Epithelial cell of esophagus (primary cell): ENCODE data around the gene NR1D2.
"Not testable (repeated sequence)": the region's sequence is repeated elsewhere in the genome, so short reads cannot be mapped to it uniquely, and the experiment has no call there.

Experiments used
- DNase-seq: peaks from one replicate; pipeline ENCODE4 v3.0.0; 2010; ENCODE audit warnings: low read depth
- H3K4me3 ChIP-seq: 2 replicates; pipeline ENCODE4 v1.5.1; 2011; ENCODE audit warnings: mild to moderate bottlenecking, low read length, control low read depth
- CTCF ChIP-seq: IDR thresholded peaks from 2 replicates; pipeline ENCODE4 v1.5.1; 2011; ENCODE audit warnings: low read depth, mild to moderate bottlenecking, low read length, control low read depth, inconsistent platforms; ENCODE audit not compliant: insufficient read depth; ENCODE audit errors: missing control alignments

NR1D2 gene

GRCh38 chr3:23944861-23945662 lies at the start of gene NR1D2:
NR1D2 (plus strand) TSS chr3:23945286; CDS start chr3:23945579, 293 bp downstream.
- H3K4me3 ChIP-seq: peak within 1 kb of the TSS; percentile 64
- peak; percentile 89 for DNase-seq
- no peak for TF ChIP-seq CTCF

GRCh38 chr3:23900744-23901143 lies 44.3 kb upstream of the NR1D2 start:
- H3K4me3 ChIP-seq: no peak overlapping the region
- peak; percentile 45 for DNase-seq
- TF ChIP-seq CTCF: no peak

DNA sequence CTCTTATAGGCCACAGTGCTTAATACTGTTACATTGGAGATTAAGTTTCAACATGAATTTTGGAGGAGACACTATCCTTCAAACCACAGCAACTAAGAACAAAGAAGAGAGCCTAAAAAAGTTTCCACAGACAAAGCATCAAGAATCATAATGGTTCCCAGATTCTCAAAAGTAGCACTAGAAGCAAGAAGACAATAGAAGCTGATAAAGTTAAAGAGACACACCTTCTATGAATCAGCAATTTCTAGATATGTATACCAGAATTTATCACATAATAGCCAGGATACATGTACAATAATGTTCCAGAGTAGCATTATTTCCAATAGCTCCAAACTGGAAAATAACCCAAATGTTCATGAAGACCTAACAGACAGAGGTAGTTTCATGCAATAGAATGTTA lies 40.5 kb upstream of the NR1D2 start:
- no peak overlapping the region for H3K4me3 ChIP-seq
- no peak for TF ChIP-seq CTCF
- no peak for DNase-seq

GRCh38 chr3:23909341-23909740 lies 35.7 kb upstream of the NR1D2 start:
- DNase-seq: no peak
- no peak for TF ChIP-seq CTCF
- no peak overlapping the region for H3K4me3 ChIP-seq

GRCh38 chr3:23911397-23911796 lies 33.7 kb upstream of the NR1D2 start:
- TF ChIP-seq CTCF: no peak
- no peak overlapping the region for H3K4me3 ChIP-seq
- DNase-seq: no peak

DNA sequence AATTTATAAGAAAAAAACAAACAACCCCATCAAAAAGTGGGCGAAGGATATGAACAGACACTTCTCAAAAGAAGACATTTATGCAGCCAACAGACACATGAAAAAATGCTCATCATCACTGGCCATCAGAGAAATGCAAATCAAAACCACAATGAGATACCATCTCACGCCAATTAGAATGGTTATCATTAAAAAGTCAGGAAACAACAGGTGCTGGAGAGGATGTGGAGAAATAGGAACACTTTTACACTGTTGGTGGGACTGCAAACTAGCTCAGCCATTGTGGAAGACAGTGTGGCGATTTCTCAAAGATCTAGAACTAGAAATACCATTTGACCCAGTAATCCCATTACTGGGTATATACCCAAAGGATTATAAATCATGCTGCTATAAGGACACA lies 32.8 kb upstream of the NR1D2 start:
- DNase-seq, H3K4me3 ChIP-seq: not testable (repeated sequence)

GRCh38 chr3:23913182-23913581 lies 31.9 kb upstream of the NR1D2 start:
- no peak for TF ChIP-seq CTCF
- DNase-seq: no peak
- no peak overlapping the region for H3K4me3 ChIP-seq
